HepG2 (cell line): ENCODE data around the gene NOL4L. TPM values are rescaled to one million over a fixed set of nuclear protein-coding genes. Genes with fewer than 3 reads are reported as not detected.

Source experiments
- DR1 ChIP-seq: sonication (generic); formaldehyde crosslinking; IDR thresholded peaks from 2 replicates; pipeline ENCODE4 v1.8.0; 2021; ENCODE audit warnings: mild to moderate bottlenecking, missing genetic modification reagents, inconsistent platforms
- IRX3 ChIP-seq: sonication (generic); formaldehyde crosslinking; IDR thresholded peaks from 2 replicates; pipeline ENCODE4 v1.8.1; 2023; ENCODE audit warnings: mild to moderate bottlenecking, low read depth, missing genetic modification reagents, borderline replicate concordance
- KLF15 ChIP-seq: sonication (generic); formaldehyde crosslinking; IDR thresholded peaks from 2 replicates; pipeline ENCODE4 v1.8.1; 2023; ENCODE audit warnings: borderline replicate concordance, mild to moderate bottlenecking, inconsistent platforms, missing genetic modification reagents, mixed read lengths
- LCORL ChIP-seq, 2 experiments: fragments of 450-650 bp in 1 of 2; sonication (generic) in 1 of 2; formaldehyde crosslinking in 1 of 2; IDR thresholded peaks; 2 replicates each; pipeline versions ENCODE4 v1.5.0 to v1.6.1; 2017 to 2020; ENCODE audit warnings: antibody characterized with exemption in 1 of 2, missing genetic modification reagents in 1 of 2
- MEIS2 ChIP-seq: sonication (generic); formaldehyde crosslinking; IDR thresholded peaks from 2 replicates; pipeline ENCODE4 v1.9.0; 2021; ENCODE audit warnings: mild to moderate bottlenecking, missing genetic modification reagents
- MIER2 ChIP-seq: IDR thresholded peaks from 2 replicates; pipeline ENCODE4 v1.6.1; 2016; ENCODE audit warnings: missing biosample characterization, missing genetic modification reagents
- MTA1 ChIP-seq: sonication (generic); formaldehyde crosslinking; IDR thresholded peaks from 2 replicates; pipeline ENCODE4 v1.4.0; 2020; ENCODE audit warnings: missing genetic modification reagents, mild to moderate bottlenecking, borderline replicate concordance
- MYC ChIP-seq: sonication (generic); formaldehyde crosslinking; IDR thresholded peaks from 2 replicates; pipeline ENCODE4 v1.9.0; 2021; ENCODE audit warnings: missing genetic modification reagents, borderline replicate concordance
- NR2F1 ChIP-seq, 2 experiments: fragments of 450-650 bp in 1 of 2; formaldehyde crosslinking in 1 of 2; IDR thresholded peaks; 2 replicates each; pipeline versions ENCODE4 v1.5.0 to v1.6.1; 2016 to 2020; ENCODE audit warnings: mild to moderate bottlenecking in 1 of 2, missing compliant biosample characterization in 1 of 2, missing genetic modification reagents in 1 of 2, moderate library complexity in 1 of 2
- PAX8 ChIP-seq: sonication (generic); formaldehyde crosslinking; IDR thresholded peaks from 2 replicates; pipeline ENCODE4 v1.8.0; 2022; ENCODE audit warnings: mild to moderate bottlenecking, missing genetic modification reagents, borderline replicate concordance
- POLR2A ChIP-seq, 2 experiments: IDR thresholded peaks; 2 replicates each; pipeline ENCODE4 v1.6.1; 2011; ENCODE audit warnings: low read depth in 2 of 2, low read length in 2 of 2, mild to moderate bottlenecking in 1 of 2, moderate library complexity in 1 of 2; ENCODE audit not compliant: insufficient read depth in 1 of 2
- TOE1 ChIP-seq: sonication (generic); formaldehyde crosslinking; IDR thresholded peaks from 2 replicates; pipeline ENCODE4 v1.4.0; 2020; ENCODE audit warnings: mild to moderate bottlenecking, missing genetic modification reagents
- ZMYM4 ChIP-seq: sonication (generic); formaldehyde crosslinking; IDR thresholded peaks from 2 replicates; pipeline ENCODE4 v1.8.1; 2023; ENCODE audit warnings: mild to moderate bottlenecking, missing genetic modification reagents
- ZNF547 ChIP-seq: sonication (generic); formaldehyde crosslinking; IDR thresholded peaks from 2 replicates; pipeline ENCODE4 v1.5.1; 2020; ENCODE audit warnings: mild to moderate bottlenecking, missing genetic modification reagents
- polyA plus RNA-seq, 8 experiments: library from polyadenylated mRNA; depleted of rRNA in 3 of 8; stranded (reverse) in 7 of 8; unstranded in 1 of 8; fragments of >200 nt; fragmentation: Illumina TruSeq in 4 of 8; extraction: Trizol in 4 of 8; gene quantifications; 2 replicates each; pipeline versions ENCODE4 v1.2.1 to v1.2.3, GENCODE V29; 2011 to 2016; ENCODE audit warnings: low read depth in 4 of 8, missing spikeins in 1 of 8, mixed read lengths in 1 of 8; ENCODE audit not compliant: insufficient read depth in 1 of 8
- total RNA-seq, 5 experiments: library from RNA; depleted of rRNA; stranded (reverse); fragments of >200 nt; fragmentation: Illumina TruSeq; extraction: Trizol; gene quantifications; 2 replicates each; pipeline ENCODE4 v1.2.3, GENCODE V29; 2016; ENCODE audit warnings: low read depth in 1 of 5
- TF ChIP-seq, protein P1 (sequence below): IDR thresholded peaks from 2 replicates; pipeline ENCODE4 v1.6.1; 2016; ENCODE audit warnings: low read depth, missing genetic modification reagents, missing compliant biosample characterization
- TF ChIP-seq, protein P2 (sequence below): sonication (generic); formaldehyde crosslinking; IDR thresholded peaks from 2 replicates; pipeline ENCODE4 v1.4.0; 2020; ENCODE audit warnings: missing genetic modification reagents
- TF ChIP-seq, protein P3 (sequence below): sonication (generic); formaldehyde crosslinking; IDR thresholded peaks from 2 replicates; pipeline ENCODE4 v1.4.0; 2020; ENCODE audit warnings: low read depth, mild to moderate bottlenecking, missing genetic modification reagents
- TF ChIP-seq, protein P4 (sequence below): sonication (generic); formaldehyde crosslinking; IDR thresholded peaks from 2 replicates; pipeline ENCODE4 v1.8.1; 2023; ENCODE audit warnings: mild to moderate bottlenecking, missing genetic modification reagents

The NOL4L gene
- total and polyA plus RNA-seq, 2 of the 13 experiments (the other 11 are each of a cell fraction or from before 2014, with no cell fraction given) = 16.6 to 35.4 TPM

DNA sequence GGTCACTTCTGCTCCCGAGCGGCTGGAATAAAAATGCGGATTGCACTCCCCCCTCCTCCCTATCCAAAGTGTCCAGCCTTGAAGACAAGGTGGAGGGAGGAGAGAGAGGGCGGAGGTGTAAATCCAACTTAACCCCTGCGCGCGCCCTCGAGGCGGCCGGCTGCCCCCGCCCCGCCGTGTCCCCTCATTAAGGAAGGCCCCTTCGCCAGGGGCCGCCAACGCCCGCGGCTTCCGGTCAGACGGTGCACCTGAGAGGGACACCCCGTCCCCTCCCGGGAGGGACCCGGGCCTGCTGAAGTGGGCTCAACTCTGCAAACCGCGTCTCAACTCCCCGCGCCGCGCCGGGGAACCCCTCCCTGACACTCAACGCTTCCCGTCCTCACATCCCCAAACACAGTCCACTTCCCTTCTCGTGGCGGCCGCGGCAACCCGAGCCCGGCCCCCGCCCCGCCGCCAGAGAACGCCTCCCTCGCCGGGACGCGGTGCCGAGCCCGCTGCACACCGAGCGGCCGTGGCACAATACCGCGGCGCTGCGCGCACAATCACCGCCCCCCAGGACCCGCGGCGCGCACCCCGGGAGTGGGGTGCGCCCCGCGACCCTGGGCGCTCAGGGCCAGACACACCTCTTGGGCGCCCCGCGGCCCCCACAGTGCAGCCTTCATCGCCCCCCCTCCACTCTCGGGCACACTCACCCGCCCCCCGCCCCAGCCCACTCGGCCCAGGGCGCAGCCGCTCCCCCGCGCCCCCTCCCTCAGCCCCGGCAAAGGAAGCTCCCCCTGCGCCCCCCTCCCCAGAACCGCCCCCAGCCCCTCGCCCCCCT is 102.5 kb downstream of the NOL4L start (continued):
- TF ChIP-seq, protein P1, sequence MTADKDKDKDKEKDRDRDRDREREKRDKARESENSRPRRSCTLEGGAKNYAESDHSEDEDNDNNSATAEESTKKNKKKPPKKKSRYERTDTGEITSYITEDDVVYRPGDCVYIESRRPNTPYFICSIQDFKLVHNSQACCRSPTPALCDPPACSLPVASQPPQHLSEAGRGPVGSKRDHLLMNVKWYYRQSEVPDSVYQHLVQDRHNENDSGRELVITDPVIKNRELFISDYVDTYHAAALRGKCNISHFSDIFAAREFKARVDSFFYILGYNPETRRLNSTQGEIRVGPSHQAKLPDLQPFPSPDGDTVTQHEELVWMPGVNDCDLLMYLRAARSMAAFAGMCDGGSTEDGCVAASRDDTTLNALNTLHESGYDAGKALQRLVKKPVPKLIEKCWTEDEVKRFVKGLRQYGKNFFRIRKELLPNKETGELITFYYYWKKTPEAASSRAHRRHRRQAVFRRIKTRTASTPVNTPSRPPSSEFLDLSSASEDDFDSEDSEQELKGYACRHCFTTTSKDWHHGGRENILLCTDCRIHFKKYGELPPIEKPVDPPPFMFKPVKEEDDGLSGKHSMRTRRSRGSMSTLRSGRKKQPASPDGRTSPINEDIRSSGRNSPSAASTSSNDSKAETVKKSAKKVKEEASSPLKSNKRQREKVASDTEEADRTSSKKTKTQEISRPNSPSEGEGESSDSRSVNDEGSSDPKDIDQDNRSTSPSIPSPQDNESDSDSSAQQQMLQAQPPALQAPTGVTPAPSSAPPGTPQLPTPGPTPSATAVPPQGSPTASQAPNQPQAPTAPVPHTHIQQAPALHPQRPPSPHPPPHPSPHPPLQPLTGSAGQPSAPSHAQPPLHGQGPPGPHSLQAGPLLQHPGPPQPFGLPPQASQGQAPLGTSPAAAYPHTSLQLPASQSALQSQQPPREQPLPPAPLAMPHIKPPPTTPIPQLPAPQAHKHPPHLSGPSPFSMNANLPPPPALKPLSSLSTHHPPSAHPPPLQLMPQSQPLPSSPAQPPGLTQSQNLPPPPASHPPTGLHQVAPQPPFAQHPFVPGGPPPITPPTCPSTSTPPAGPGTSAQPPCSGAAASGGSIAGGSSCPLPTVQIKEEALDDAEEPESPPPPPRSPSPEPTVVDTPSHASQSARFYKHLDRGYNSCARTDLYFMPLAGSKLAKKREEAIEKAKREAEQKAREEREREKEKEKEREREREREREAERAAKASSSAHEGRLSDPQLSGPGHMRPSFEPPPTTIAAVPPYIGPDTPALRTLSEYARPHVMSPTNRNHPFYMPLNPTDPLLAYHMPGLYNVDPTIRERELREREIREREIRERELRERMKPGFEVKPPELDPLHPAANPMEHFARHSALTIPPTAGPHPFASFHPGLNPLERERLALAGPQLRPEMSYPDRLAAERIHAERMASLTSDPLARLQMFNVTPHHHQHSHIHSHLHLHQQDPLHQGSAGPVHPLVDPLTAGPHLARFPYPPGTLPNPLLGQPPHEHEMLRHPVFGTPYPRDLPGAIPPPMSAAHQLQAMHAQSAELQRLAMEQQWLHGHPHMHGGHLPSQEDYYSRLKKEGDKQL (CRISPR knock-in tag) = no peak
- TF ChIP-seq LCORL (IDR thresholded peaks at IDR 0.05) (no peak), LCORL (CRISPR knock-in tag; IDR thresholded peaks at IDR 0.05) (peak; percentile 50; the same call in 1 of the 2 replicates), KLF15 (no peak), PAX8 (CRISPR knock-in tag) (no peak), ZMYM4 (CRISPR knock-in tag) (peak; percentile 42; the same call in 1 of the 2 replicates), NR2F1 (CRISPR knock-in tag; IDR thresholded peaks at IDR 0.05) (no peak), TOE1 (CRISPR knock-in tag) (no peak), IRX3 (CRISPR knock-in tag) (peak; percentile 66; the same call in 1 of the 2 replicates), MTA1 (CRISPR knock-in tag) (no peak), ZNF547 (CRISPR knock-in tag) (peak; percentile 50; the same call in 1 of the 2 replicates), DR1 (CRISPR knock-in tag) (no peak), MIER2 (CRISPR knock-in tag) (no peak), MYC (peak; percentile 62; the same call in 1 of the 2 replicates), MEIS2 (peak; percentile 62), POLR2A (IDR thresholded peaks at IDR 0.05; ENCODE audit: insufficient read depth in 1 of 2, low read depth in 2 of 2, low read length in 2 of 2) (peak in 1 of 2 experiments; percentile 13; a peak in 1 of 4 replicates)
- TF ChIP-seq, protein P2, sequence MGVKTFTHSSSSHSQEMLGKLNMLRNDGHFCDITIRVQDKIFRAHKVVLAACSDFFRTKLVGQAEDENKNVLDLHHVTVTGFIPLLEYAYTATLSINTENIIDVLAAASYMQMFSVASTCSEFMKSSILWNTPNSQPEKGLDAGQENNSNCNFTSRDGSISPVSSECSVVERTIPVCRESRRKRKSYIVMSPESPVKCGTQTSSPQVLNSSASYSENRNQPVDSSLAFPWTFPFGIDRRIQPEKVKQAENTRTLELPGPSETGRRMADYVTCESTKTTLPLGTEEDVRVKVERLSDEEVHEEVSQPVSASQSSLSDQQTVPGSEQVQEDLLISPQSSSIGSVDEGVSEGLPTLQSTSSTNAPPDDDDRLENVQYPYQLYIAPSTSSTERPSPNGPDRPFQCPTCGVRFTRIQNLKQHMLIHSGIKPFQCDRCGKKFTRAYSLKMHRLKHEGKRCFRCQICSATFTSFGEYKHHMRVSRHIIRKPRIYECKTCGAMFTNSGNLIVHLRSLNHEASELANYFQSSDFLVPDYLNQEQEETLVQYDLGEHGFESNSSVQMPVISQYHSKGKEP (CRISPR knock-in tag) = no peak; the same call in 1 of the 2 replicates
- TF ChIP-seq, protein P3, sequence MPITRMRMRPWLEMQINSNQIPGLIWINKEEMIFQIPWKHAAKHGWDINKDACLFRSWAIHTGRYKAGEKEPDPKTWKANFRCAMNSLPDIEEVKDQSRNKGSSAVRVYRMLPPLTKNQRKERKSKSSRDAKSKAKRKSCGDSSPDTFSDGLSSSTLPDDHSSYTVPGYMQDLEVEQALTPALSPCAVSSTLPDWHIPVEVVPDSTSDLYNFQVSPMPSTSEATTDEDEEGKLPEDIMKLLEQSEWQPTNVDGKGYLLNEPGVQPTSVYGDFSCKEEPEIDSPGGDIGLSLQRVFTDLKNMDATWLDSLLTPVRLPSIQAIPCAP (CRISPR knock-in tag) = no peak
- TF ChIP-seq, protein P4, sequence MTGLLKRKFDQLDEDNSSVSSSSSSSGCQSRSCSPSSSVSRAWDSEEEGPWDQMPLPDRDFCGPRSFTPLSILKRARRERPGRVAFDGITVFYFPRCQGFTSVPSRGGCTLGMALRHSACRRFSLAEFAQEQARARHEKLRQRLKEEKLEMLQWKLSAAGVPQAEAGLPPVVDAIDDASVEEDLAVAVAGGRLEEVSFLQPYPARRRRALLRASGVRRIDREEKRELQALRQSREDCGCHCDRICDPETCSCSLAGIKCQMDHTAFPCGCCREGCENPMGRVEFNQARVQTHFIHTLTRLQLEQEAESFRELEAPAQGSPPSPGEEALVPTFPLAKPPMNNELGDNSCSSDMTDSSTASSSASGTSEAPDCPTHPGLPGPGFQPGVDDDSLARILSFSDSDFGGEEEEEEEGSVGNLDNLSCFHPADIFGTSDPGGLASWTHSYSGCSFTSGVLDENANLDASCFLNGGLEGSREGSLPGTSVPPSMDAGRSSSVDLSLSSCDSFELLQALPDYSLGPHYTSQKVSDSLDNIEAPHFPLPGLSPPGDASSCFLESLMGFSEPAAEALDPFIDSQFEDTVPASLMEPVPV (CRISPR knock-in tag) = peak; percentile 74; the same call in 1 of the 2 replicates
